NCI-H226 (cell line): ENCODE data around the gene LRRC66.
A peak's percentile ranks its signal among the peaks of the same experiment; 100 is the strongest.

Experiments used
- DNase-seq: peaks from one replicate; pipeline ENCODE4 v3.0.0-alpha.2; 2015

The LRRC66 gene

GRCh38 chr4:52006887-52007286 is 13.3 kb downstream of the LRRC66 start:
- DNase-seq = no peak

DNA sequence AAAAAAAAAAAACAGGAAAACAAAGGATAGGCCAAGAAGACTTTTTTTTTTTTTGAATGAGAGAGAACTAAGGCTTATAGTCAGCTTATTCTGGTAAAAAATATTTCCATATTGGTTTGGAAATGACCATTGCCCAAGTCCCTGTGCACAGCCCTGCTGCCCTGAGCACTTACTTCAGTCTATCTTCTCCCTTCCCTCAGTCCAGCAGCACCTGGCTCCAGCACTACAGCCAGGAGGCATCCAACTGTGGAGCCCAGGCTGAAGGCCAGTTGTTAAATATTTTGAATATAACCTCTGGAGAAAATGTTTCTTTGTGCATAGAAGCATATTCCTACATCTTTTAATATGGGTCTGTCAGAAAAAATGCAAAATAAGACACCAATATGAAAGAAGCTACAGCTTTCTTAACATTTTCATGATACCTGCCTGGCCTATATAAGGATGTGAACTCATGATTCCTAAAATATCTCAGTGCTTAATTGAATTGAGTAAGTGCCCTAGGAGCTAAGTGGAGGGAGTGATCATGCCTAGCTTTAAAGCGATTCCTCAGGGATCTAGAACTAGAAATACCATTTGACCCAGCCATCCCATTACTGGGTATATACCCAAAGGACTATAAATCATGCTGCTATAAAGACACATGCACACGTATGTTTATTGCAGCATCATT is 14.4 kb downstream of the LRRC66 start:
- no peak for DNase-seq

DNA sequence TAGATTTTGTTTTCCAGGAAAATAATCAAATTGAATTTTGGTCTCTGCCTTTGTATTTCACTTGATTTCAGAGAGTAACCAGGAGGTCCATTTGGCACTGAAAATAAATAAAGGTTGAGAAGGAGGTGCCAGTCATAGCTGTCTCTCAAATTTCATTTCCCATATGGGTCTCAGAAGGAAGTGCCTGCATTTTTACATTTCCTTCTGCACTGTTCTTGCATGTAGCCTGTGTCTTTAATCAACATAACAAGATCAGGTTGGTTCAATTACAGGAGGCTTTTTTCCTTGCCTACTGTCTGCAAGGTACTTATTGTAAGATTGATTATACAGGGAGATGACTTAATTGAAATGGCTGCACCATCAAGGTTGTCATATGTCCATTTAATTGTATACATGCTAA is 15.7 kb downstream of the LRRC66 start:
- DNase-seq = no peak

GRCh38 chr4:52001616-52002015 is 18.5 kb downstream of the LRRC66 start:
- DNase-seq = peak; percentile 72

- no peak for DNase-seq
Measured at GRCh38 chr4:51999250-51999649, 20.9 kb downstream of the LRRC66 start.

DNA sequence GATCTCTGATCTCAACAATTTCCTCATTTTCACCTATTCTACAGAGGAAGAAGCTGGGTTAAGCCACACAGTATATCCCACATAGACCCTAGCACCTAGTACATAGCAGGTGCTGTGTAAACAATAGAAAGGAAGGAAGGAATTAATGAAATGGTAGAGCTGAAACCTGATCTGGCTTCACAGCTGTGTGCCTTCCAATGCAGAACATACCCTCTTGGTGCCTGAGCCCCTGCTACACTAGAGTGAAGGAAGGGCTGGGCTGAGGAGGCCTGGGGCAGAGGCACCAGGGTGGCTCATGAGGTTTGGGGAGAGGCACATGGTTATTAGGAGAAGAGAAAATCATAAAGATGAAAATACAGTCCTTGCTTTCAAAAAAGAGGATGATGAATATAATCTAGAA is 21.3 kb downstream of the LRRC66 start:
- DNase-seq = no peak

GRCh38 chr4:51997647-51998046 is 22.5 kb downstream of the LRRC66 start:
- DNase-seq = no peak

DNA sequence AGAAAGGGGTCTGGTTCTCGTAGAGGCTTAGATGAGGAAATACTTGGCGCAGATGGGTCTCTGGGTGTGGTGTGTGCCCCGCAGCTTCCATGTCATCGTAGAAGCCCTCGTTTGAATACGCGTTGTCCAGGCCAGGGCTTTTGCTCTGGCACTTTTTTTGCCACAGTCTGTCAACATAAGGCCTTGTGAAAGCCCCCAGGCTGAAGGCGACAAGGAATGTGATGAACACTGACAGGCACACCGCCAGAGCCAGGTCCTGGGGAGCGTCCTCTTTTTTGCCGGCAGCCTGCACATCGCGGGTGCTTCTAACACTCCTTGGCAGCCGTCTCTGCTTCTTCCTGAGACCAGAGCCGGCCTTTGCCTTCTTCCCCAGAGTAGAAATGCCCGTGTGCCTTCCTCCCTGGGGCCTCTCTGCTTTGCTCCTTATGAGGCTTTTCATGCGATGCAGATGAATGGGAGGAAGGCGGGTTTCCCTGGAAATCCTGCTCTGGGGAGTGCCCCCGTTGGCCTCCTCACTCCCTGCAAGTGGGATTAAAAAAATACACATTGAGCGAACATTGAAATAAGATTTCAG is 24.4 kb downstream of the LRRC66 start:
- no peak for DNase-seq

DNA sequence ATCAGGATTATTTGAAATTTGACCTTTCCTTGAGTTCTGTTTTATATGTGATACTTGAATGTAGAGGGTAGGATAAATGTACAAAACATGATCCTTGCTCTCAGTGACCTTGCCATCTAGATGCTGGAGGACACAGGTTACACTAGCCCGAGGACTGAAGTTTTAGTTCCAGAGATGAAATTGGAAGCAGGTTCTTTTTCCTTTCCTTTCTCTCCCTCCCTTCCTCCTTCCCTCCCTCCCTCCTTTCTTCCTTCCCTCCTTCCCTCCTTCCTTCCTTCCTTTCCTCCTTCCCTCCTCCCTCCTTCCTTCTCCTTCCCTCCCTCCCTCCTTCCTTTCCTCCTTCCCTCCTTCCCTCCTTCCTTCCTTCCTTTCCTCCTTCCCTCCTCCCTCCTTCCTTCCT is 54.3 kb downstream of the LRRC66 start:
- no peak for DNase-seq

DNA sequence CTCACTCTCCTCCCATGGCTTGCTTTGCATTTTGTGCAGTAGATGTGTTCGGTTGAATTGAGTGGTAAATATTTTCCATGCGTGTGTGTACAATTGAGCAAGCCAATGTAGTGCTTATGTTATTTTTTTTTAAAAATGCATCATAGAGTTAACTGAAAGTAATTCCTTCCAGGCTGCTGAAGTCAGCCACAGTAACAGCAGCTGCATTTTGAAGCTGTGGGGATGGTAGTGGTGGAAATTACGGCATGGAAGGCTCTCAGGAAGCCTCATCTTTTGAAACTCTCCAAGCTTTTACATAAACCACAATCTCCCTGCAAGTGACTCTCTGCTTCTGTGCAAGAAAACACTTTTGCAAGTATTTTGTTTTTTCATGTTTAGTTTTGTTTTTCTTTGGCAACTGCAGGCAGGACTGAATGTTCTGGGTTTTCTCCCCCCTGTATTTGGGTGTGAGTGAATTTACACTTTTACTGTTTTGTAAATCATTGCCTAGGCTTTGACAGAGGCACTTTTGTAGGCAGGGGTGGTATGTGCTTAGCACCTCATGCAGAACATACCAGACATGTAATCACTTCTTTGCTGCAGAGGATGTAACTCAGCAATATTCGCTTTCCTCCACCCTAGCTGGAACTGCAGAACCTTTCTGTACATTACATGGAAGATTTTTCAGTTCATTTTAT is 56.2 kb downstream of the LRRC66 start:
- DNase-seq = no peak

- no peak for DNase-seq
Measured at GRCh38 chr4:51960486-51960885, 59.7 kb downstream of the LRRC66 start.

DNA sequence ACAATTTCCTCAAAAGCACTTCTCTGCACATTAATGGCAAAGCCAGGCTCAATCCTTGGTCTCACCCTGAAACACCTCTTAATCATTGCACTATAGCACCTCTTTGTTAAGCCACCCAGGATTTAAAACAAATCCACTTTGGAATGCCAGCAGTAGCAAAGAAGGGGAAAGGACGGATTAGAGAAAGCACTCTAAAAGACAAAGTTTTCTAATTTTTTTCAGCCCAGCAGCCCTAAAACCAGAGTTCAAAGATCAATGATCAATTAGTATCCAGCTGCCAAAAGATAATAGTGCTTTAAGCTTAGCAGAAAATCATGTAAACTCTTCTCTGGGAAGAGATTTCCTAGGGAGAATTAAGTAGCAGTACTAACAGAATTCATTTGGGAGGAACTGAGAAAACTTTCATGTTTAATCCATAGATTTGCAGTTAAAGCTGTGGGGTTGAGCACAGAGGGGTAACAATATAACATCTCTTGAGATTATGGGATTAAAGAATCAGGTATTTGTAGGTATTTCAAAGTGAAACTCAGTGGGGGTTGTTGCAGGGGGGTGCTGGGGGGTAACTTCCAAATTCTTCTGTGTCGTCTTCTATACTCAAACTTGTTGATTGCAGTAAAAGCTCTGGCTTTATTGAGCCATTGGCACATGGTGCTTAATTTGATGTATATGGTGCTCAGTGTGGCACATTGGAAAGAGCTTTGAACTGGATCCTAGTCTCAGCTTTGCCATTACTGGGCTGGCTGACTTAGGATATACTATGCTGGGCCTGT is 61.8 kb downstream of the LRRC66 start:
- no peak for DNase-seq
